ENCODE results near the gene DAW1. TPM values are rescaled to one million over a fixed set of nuclear protein-coding genes. Genes with fewer than 3 reads are reported as not detected.
"Not testable (repeated sequence)": the region's sequence is repeated elsewhere in the genome, so short reads cannot be mapped to it uniquely, and the experiment has no call there.

DAW1 gene, protein sequence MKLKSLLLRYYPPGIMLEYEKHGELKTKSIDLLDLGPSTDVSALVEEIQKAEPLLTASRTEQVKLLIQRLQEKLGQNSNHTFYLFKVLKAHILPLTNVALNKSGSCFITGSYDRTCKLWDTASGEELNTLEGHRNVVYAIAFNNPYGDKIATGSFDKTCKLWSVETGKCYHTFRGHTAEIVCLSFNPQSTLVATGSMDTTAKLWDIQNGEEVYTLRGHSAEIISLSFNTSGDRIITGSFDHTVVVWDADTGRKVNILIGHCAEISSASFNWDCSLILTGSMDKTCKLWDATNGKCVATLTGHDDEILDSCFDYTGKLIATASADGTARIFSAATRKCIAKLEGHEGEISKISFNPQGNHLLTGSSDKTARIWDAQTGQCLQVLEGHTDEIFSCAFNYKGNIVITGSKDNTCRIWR
- total RNA-seq, result not detected in 2 replicates

DNA sequence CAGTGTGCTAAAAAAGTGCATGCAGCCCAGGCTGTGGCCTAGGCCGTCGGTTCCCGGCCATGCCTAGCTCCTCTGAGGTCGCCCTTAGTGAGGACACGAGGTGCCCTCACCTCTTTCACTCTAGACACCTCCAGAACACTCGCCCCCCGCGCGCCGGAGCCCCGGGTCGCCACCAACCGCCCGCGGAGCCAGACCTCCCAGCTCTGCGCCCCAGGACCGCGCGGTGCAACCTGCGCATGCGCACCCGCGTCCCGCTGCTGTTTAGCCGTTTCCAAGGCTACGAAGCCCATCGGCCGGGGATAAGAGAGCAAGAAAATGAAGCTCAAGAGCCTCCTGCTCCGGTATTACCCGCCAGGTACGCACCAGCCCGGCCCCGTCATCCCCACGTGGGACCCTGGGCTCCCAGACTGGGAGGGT is at the start of gene DAW1:
DAW1 (plus strand) TSS at position 257 of the 417 bp plus-strand sequence; CDS start at position 316, 59 bp downstream.
- intact Hi-C loops (cut with micrococcal nuclease), result no loop called here

DNA sequence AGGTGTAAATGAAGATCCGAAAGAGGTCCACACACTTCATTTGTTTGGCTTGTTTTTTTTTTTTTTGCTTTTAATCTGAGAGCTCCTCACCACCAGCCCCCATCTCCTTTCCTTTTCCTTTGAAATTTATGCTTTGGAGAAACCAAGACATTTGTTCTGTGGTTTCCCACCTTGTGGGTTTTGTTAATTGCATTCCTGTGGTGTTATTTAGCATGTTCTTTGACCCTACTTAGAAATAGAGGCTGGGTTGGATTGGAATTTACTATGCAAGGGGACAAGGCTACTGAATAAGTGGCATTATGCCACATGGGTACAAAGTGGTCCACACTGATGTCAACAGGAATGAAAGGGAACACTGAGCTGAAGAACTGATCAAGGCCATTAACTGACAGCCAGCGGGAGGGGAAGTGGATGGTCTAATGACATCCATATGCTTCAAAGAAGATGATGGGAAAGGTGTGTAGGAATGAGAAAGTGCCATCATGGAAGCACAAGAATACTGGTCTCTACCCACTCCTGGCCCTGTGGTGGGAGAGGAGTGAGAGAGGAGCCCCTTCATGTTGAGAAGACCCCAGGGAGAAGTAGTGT is 48.9 kb upstream of the DAW1 start:
- intact Hi-C loops (cut with micrococcal nuclease), result no loop called here

DNA sequence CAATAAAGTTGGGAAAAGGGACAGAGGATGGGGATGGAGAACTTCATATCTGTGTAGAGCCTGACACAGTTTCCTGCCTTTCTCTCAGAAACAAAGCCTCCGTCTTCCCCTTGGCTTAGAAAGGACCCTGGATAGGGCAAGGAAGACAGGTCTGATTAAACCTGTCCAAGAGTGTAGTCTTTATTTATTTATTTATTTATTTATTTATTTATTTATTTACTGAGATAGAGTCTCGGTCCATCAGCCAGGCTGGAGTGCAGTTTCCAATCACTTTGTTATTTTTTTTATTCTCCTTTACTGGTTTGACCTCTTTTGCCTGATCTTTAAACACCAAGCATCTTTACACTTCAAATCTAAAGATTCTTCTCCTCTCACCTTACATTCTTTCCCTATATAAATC is 47.5 kb upstream of the DAW1 start:
- intact Hi-C loops (cut with micrococcal nuclease), result no loop called here

DNA sequence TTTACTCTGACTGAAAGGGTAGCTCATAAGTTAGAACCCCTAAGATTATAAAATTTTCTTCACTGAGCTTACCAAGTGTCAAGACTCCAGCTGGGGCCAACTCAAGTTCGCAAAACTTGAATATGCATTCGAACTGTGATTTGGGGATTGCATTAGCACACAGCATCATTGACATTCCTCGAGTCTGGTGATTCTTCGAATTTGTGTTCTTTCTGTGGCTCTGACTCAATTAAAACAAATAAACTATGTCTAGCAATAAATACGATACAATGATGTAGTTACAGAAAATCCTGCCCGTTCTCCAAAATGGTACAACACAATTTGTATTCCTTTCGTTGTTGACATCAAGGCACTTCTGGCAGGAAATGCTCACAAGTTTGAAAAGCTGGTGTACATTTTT is 46.7 kb upstream of the DAW1 start:
- intact Hi-C loops (cut with micrococcal nuclease), result no loop called here

- intact Hi-C loops (cut with micrococcal nuclease), result no loop called here
Measured at GRCh38 chr2:227826019-227826521, 45.4 kb upstream of the DAW1 start.

- intact Hi-C loops (cut with micrococcal nuclease), result no loop called here
Measured at GRCh38 chr2:227826563-227826962, 44.9 kb upstream of the DAW1 start.

- intact Hi-C loops (cut with micrococcal nuclease), result no loop called here
Measured at GRCh38 chr2:227827143-227827542, 44.3 kb upstream of the DAW1 start.

GRCh38 chr2:227828477-227828912 is 42.9 kb upstream of the DAW1 start:
- intact Hi-C loops (cut with micrococcal nuclease), result no loop called here

DNA sequence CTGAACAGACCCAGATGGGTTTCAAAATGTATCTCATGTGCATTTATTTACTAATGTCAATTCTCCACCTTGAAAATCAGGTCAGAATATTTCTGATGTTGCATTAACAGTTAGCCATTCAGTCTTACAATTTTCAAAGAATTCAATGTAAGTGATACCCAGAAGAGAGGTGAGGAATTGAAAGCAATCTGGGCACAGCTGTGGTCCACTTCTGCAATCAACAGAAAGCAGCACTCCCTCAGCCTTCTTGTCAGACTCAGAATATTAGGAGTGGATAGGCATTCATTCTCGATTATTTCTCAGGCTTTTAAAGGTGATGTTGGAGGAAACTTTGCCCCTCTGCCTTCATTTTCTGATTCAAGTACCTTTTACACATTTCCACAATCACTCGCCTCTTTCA is 42.1 kb upstream of the DAW1 start:
- intact Hi-C loops (cut with micrococcal nuclease), result no loop called here

- intact Hi-C loops (cut with micrococcal nuclease), result no loop called here
Measured at GRCh38 chr2:227834423-227834822, 37.0 kb upstream of the DAW1 start.

DNA sequence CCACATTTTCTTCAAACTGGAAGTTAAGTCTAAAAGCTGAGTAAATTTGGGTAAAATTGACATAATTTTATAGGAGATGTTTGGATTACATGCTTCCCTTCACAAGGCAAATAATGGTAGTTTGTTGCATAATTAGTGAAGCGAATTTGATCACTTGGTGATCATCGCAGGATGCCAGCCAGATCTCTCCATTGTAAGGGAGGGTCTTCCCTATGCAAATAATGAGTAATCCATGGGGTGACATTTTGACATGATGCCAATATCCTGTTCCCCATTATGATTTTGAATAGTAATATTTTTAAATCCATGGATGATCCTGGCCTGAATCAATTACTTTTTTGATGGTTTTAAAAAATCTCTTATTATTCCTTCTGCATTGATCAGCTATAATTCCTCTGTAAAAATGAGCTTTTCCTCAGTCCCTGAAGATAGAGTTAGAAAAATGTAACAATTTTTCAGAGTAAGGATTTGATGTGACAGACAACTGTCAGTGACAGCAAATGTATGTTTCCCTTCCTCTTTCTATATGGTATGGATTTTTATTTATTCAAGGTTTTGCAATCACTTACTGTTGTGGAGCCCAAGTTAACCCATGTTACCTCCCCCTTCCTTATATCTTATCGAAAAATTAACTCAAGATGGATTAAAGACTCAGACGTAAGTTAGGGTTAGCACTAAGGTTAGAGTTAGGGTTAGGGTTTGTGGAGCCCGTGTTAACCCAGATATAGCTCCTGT is 36.3 kb upstream of the DAW1 start:
- intact Hi-C loops (cut with micrococcal nuclease), result no loop called here

DNA sequence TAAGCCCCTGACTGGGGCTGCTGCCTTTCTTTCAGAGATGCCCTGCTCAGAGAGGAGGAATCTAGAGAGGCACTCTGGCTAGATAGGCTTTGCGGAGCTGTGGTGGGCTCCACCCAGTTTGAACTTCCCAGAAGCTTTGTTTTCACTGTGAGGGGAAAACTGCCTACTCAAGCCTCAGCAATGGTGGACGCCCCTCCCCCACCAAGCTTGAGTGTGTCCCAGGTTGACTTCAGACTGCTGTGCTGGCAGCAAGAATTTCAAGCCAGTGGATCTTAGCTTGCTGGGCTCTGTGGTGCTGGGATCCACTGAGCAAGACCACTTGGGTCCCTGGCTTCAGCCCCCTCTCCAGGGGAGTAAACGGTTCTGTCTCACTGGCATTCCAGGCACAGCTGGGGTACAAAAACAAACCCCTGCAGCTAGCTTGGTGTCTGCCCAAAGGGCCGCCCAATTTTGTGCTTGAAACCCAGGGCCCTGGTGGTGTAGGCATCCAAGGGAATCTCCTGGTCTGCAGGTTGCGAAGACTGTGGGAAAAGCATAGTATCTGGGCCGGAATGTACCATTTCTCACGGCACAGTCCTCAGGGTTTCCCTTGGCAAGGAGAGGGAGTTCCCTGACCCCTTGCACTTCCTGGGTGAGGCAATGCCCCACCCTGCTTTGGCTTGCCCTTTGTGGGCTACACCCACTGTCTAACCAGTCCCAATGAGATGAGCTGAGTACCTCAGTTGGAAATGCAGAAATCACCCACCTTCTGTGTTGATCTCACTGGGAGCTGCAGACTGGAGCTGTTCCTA is 31.9 kb upstream of the DAW1 start:
- intact Hi-C loops (cut with micrococcal nuclease), result not testable (repeated sequence)

GRCh38 chr2:227846831-227847230 is 24.6 kb upstream of the DAW1 start:
- intact Hi-C loops (cut with micrococcal nuclease), result no loop called here

DNA sequence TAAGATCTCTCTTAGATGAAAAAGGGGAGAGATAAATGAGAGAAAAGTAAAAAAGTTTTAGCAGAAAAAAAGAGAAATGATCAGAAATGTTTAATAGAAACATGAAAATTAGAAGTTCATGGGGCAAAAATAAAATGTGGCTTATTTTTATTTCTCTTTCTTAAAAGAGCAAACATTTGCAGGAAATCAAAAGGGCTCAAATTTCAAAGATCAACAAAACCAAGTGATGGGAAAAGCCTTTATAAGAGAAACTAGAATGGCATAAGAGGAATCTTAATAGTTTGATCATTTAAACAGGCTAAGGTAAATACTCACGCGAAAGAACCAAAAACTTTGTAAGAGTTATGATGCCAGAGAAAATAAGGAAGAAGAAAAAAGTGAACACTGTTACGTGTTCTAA is 23.3 kb upstream of the DAW1 start:
- intact Hi-C loops (cut with micrococcal nuclease), result no loop called here

DNA sequence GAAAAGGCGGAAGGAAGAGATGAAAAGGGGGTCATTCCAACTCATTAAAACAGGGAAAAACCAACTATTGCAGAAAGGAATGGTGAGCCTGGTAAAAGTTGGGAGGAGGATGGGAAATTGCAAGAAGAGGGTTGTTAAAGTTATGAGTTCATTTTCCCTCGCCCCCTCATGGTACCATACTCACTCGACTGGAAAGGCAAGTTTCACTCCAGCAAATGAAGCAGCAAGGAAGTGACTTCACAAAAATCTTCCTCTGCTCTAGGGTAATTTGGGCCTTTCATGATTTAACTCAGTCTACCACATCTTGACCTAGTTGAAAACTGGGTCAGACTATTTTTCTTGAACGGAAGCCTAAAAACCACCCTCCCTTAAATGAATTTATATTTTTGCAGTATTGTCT is 22.8 kb upstream of the DAW1 start:
- intact Hi-C loops (cut with micrococcal nuclease), result no loop called here

- intact Hi-C loops (cut with micrococcal nuclease), result no loop called here
Measured at GRCh38 chr2:227849906-227850305, 21.5 kb upstream of the DAW1 start.

GRCh38 chr2:227853204-227853629 is 18.2 kb upstream of the DAW1 start:
- intact Hi-C loops (cut with micrococcal nuclease), result no loop called here

- intact Hi-C loops (cut with micrococcal nuclease), result no loop called here
Measured at GRCh38 chr2:227853765-227854271, 17.6 kb upstream of the DAW1 start.

DNA sequence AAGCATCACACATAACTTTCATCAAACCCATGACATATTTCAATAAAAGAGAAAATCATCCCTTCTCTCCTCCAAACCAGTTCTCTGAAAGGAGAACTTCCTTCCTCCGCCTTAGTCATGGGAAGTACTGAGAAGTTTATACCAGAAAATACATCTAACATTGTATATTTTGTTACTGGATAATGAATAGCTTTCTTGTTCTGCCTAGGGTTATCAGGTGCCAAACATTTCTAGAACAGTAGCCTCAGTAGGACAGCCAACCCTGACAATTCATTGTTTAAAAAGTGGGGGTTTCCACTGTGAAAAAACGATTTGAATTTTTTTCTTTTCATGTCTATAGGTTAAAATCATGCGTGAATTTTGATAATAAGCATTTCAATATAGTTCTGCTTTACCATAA is 16.0 kb upstream of the DAW1 start:
- intact Hi-C loops (cut with micrococcal nuclease), result no loop called here

GRCh38 chr2:227856697-227857096 is 14.7 kb upstream of the DAW1 start:
- intact Hi-C loops (cut with micrococcal nuclease), result no loop called here

GRCh38 chr2:227860221-227860641 is 11.2 kb upstream of the DAW1 start:
- intact Hi-C loops (cut with micrococcal nuclease), result no loop called here
